ENCODE results near the gene TXNIP.

GRCh38 chr1:146010126-146010738 is 13.9 kb upstream of the TXNIP start:
- TF ChIP-seq CTCF (IDR thresholded peaks at IDR 0.05), result no peak
- no peak for TF ChIP-seq POLR2A (IDR thresholded peaks at IDR 0.05)

Measured in vagina (tissue), 2 donors.